HG02840 (cell line): ENCODE measurements around the gene AKT1S1.

Experiments used
- ATAC-seq: cut with Tn5 transposase; IDR thresholded peaks from one replicate; pipeline ENCODE4 v1.9.1; 2021; ENCODE audit warnings: mild to moderate bottlenecking, moderate library complexity, moderate number of reproducible peaks; ENCODE audit not compliant: unreplicated experiment, low FRiP score

The AKT1S1 gene

DNA sequence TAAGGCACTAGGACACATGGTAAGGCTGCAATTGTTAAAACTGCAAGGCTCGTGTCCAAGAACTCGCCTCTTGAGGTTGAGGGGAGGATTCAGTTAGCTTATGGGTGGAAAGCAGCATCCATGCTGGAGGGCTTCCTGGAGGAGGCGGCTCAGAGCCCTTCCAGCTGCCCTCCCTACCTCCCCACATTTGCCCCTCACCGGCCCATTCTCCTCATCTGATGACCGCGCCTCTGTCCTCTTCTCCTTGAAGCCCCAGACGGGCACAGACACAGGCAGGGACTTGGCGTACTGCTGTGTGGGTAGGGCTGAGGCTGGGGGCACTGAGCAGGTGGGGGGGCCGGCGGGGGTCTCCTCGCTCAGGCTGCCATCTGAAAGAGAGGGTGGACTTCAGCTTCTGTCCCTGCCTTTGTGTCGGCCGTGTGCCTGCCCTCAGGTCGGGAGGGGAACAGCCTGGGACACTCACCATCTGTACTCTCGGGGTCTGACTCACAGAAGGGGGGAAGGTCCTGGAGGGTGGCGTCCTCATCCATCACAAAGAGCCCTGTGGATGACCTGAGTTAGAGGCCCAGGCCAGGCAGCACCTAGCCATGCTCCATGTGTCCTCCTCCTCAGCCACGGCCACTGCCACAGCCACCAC lies 5.7 kb downstream of the AKT1S1 start:
- ATAC-seq, result no peak

DNA sequence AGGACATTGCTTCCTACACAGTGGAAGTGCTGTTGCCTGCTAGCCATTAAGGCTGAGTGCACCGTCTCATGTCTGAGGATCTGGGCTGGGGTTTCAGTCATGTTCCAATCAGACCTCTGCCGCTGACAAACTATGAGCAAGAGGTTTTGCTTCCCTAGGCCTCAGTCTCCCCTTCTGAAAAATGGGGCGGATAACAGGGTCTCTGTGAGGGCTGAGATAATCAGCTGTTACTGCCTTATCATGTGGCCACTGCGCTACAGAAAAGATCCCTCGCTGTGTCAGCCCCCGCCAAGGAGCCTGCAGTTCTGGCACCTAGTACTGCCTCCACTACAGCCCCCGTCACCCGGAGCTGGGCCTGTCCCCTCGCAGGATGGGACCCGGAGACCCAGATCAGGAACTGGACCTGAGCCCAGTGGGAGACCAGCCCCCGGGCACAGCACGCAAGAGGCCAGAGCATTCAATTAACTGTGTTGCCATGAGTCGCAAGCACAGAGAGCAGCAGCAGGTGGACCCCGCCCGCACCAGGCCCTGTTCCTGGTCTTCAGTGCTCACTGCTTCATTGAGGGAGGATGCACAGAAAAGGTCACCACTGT lies 6.8 kb downstream of the AKT1S1 start:
- ATAC-seq, result no peak

DNA sequence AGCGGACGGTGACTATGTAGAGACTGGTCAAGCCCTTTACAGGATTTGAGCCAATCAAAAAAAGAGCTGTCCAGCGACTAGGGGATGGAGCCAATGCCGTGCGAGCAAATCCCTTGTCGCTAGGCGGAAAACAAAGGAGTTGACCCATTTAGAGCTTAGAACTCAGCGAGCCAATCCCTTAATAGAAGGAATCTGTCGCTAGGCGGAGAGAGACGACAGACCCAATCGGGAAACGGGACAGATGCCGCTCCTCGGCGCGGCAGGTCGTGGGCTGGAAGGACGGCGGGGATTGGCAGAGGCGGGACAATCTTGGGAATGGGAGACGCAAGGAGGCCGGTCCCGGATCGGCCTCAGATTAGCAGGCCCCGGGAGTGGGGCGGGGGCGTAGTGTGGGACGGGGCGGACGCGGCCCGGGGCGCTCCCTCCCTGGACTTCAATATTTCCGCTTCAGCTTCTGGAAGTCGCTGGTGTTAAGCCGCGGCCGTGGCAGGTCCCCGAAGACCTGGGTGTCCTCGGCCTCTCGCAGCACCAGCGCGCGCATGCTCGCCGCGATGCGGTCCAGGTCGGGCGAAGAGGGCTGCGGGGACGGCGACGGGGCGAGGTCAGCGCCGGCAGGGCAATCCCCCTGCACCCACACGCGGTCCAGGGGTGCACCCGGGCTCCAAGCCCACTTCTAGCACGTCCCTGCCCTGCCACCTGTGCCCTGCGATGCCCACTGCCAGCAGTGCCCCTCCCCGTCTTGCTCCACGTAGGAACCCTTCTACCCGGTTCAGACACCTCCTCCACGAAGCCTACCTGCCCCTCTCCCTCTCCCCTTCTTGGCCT lies 7.5 kb downstream of the AKT1S1 start:
- ATAC-seq, result peak; percentile 64

DNA sequence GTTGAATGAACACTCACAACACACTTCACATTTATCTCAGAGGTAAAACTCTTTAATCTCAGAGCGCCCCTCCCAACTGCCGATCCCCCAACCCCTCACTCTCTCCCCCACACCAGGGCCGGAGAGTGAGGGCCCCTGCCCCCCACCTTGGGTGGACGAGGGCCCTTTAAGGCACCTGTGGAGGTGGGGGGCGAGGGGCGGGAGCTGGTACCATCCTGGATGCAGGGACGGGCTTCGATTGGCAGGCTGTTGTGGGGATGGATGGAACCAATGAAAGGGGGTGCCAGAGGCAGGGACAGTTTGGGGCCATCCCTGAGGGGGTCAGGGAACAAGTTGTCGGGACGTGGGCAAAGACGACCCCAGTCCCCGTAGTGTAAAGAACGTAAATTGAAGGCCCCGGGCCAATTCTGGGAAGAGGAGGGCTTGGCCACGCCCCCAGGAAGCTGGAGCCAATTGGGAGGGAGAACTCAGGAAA lies 8.1 kb downstream of the AKT1S1 start:
- ATAC-seq, result no peak

DNA sequence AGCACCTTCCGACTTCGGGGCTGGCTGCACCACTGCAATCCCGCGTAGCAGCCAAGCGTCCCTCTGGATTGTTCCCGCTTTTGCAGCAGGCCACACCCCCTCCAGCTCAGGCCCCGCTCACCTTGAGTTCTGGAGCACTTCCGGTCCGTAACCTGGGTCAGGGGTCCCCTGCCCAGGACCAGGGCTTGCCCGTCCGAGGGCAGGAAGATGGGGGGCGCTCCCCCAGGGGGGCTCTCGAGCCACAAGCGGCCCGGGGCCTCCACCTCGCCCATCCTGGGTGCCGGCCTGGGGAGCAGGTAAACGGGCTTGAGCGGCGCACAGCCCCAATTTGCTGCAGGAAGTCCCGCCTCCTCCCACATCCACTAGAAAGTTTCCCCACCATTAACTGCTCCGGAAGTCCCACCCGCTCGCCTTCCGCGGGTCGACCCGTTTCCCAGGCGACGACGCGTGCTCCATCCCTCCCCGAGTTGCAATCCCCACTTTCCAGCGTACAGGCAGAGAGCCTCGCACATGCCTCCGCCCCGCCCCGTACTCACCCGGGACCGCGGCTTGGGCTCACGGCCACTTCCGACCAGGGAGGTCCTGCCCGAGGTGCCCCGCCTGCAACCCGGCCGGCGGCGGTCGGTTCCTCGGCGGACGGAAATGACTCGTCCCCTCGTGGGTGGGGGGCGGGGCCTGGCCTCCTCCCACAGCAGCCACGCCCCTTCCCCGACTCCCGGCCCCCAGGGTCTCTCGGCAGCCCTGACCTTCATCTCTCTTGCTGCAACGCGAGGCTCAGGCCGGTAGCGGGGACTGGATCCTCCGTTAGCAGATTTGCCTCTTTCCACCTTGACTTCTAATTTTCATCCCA lies 10.0 kb downstream of the AKT1S1 start, which contains the start of gene PNKP:
PNKP (minus strand) TSS at position 644 of the 850 bp plus-strand sequence; CDS start at position 272, 372 bp downstream.
- peak; percentile 46 for ATAC-seq

DNA sequence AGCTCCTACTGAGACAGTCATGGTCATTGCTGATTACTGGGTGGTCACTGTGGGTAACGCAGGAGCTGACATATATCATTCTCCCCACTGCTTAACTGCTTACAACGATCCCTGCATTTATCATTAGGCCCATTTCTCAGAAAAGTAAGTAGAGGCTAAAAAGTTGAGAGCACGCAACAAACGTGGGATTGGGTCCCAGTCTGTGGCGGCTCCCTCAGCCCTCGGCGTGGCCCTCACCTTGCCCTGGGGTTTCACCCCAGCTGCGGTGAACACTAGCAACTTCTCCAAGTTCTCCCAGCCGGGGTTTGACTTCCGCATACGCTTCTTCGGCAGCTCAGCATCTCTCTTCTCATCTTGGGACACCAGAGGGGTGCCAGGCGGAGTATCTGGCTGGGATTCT lies 12.3 kb downstream of the AKT1S1 start:
- ATAC-seq, result no peak

DNA sequence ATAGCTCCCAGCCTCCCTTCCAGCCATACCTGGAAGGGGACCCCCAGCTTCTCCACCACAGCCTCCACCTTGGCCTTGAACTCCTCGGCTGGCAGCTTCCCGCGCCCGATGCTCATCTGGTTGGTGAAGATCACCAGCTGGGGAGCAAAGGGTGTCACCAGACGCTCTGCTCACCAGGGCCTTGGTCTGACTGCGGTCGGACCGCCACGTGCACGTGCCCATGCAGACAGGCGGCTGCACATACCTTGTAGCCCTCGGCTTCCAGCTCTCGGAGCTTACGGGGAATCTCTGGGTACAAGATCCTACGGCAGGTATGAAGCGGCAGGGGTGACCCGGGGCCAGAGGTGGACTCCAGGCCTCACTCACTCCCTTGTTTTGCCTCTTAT lies 13.2 kb downstream of the AKT1S1 start:
- no peak for ATAC-seq

DNA sequence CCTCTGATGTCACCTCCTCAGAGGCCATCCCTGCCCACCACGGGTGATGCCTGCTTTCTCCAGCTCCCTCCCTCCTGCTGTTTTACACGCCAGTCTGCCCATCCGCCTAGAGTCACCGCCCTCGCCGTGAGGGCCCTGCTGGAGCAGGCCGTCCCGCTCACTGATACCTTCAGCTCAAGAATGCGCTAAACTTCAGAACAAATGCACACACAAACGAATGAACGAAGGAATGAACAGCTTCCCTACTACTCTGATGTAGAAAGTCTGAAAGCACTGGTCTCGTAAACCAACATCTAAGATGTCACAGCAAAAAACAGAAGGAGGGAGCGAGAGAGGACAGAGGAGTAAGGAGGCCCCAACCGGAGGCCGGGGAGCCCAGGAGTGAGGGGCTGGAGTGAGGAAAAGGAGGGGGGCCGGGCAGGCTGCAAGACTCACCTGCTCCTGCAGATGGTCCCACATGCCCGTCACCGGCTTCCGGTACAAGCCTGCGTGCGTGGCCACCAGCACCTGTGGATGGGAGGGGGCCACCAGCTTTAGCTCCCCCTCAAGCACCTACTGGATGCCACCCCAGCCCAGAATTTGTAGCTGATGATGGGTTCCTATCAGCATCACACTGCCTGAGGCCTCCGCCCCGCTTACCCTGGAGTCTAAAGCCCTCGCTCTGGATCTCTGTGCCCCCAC lies 13.8 kb downstream of the AKT1S1 start:
- no peak for ATAC-seq

DNA sequence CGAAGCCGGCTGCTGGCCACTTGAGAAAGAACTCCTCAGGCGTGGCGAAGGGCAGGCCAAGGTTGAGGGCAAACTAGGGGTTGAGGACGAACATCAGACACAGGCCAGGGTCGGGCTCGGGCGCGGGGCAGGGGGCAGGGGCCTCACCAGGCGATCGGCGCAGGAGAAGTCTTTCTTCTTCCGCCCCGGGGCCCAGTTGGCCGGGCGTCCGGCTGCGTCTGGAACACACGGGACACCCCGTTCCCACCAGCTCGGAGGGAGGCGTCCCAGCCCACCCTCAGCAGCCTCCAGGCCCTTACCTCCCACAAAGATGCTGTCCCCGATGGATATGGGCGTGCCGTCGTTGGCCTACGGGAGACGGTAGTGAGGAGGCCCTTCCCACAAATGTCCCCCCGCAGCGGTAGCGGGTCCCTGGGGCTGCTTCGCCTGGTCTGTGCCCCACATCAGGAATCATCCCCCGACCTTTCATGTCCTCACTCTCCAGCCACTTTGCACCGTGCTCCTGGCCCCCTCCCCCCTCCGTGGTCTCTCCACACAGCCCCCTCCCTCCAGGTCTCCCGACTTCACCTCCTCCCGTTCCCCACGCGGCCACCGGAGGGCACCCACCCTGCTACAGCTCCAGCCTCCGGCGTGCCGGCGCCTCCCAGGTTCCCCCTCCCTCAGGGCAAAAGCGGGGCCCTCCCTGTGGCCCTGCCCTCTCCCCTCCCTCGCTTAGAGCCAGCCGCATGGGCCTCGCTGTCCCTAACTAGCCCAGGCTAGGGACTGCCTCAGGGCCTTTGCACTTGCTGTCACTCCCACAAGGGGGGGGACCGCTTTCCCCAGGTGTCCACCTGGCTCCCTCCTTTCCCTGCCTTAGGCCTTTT lies 14.5 kb downstream of the AKT1S1 start:
- ATAC-seq, result no peak

DNA sequence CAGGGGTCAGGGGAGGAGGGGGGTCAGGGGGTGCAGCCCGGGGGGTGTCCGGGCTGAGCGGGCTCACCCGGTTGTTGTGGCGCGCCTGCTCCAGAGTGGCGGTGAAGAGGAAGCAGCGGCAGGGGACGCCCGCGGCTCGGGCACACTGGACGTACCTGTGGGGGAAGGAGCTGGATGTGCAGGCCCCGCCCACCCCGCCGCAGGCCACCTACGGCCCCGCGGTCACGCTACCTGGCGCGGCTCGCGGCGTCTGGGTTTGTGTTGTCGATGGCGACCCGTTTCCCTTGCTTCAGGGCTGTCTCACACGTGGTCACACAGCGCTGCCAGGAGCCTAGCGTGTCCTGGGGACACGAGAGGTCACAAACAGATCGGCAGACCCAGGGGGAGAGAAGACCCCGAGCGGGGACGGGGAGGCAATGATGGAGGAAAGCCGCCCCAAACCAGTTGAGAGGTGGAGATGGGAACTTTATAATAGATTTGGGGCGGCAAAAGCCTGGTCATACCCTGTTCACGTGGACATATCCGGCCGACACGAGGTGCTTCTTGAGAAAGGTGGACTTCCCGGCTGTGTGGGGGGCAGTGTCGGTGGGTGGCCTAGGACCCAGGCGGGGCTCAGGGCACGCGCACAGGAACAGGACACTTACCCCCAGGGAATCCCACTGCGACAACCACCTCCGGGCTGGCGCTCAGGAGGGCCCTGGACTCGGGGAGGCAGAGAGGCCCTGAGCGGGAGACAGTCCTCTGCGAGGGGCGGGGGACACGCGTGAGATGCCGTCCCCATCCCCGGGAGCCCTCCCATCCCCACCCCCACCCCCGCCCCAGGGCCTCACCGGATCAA lies 15.4 kb downstream of the AKT1S1 start:
- no peak for ATAC-seq

DNA sequence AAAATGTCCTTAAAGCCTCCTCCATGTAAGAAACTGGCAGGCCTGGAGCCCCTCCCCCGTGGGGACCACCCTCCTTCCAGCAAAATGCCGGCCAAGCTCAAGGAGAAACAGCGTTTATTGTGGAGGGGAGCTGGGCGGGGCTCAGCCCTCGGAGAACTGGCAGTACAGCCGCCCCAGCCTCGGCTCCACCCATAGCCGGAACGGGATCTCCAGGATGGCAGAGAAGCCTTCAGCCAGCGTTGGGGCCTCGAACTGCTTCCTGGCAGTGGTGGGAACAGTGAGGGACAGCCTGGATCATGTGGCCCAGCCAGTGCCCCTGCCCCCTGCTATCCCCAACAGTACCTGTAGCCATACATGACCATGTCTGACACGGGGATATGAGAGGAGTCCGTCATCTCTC lies 16.0 kb downstream of the AKT1S1 start:
- no peak for ATAC-seq

DNA sequence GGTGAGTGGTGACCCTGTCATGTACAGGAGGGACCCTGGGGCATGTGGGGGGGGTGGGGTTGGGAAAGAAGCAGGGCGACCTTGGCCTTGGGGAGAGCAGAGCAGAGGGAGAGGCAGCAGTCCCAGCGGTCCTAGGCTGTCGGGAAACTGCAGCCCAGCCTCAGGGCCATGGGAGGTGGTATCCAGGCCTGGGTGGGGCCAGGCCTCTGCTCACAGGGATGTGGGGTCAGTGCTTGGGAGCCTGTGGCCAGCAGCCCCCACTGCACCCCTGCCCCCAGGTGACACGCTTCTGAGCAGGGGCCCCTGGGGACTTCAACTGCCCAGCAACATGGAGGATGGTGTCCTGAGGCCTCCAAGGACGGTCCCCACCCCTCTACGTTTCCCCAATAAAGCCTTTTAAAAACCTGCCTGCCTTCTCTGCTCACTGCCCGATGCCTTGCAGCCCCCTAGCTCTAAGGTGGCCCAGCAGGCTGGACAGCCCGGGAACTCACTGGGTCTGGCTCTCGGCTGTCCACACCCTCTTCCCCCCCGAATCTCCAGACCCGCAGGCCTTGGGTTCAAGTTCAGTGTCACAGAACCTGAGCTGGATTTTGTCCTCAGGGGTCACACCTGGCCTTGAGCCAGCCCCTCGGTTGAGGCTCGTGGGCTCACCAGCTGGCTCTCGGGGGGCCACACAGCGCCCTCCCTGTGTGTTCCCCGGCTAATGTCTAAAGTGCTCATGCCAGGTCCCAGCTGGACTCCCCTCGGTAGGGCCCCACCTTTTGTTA lies 16.6 kb downstream of the AKT1S1 start:
- no peak for ATAC-seq

DNA sequence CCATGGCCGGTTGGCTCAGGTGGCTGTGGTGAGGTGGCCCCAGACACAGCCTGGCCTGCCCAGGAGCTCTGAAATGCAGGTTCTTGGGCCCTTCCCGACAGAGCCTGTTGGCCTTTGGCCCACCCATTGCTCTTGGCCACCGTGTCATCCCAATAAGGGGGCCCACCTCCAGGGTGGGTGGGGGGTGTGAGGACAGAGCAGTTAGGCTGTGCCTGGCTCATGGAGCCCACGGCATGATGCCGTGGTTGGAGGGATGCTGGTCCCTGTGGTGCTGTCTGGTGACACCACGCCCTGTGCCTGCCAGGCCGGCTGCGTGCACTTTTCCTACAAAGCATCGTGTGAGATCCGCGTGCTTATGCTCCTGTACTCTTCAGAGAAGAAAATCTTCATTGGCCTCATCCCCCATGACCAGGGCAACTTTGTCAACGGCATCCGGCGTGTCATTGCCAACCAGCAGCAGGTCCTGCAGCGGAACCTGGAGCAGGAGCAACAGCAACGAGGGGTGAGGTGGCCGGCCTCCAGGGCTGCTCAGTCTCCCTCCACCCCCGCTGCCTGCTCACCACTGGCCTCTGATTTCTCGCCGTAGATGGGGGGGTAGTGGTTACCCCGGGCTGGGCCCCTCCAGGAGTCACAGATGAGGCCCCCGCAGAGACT lies 17.3 kb downstream of the AKT1S1 start:
- no peak for ATAC-seq

DNA sequence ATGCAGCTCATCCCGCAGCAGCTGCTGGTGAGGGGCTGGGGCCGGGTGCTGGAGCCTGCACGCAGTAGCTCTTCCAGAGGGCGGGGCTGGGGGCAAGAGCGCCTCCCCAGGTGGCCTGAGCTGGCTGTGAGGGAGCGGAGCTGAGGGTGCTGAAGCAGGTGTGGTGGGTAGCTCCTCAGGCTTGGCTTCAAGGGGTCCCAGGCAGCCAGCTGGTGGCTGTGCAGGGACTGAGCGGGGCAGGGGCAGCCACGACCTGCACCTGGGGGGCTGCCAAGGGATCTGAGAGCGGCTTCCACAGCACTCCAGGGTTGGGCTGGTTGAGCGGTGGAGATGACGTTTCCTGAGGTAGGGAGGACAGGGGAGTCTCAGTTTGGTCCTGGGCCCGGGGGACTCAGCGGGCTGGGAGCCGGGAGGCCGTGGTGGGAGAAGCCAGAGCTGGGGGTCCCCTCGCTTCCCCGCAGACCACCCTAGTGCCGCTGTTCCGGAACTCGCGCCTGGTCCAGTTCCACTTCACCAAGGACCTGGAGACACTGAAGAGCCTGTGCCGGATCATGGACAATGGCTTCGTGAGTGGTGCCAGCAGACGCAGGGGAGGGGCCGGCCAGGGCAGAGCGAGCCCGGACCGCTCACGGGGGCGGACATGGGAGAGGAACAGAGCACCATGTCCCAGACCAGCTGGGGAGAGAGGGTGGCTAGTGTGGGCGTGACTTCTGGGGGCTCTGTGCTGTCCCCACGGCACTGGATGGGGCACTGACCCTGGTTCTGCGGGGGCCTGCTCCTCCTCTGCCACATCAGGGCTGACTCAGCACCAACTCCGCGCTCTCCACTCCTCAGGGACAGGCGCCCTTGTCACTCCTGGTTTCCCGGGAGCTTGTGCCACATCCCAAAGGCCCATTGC lies 18.8 kb downstream of the AKT1S1 start:
- ATAC-seq, result no peak

DNA sequence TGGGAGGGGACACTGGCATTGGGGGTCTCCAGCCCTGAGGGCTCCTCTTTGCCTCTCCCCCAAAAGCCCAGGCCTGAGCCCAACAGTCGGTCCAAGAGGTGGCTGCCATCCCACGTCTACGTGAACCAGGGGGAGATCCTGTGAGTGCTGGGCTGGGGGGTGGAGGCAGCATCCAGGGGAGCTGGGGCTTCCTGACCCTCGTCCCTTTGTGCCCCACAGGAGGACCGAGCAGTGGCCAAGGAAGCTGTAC lies 19.4 kb downstream of the AKT1S1 start:
- ATAC-seq, result no peak
